Left lobe of liver (tissue), 2 donors: ENCODE results near the gene FAM110C. TPM values are rescaled to one million over a fixed set of nuclear protein-coding genes. Genes with fewer than 3 reads are reported as not detected.
A peak's percentile ranks its signal among the peaks of the same experiment; 100 is the strongest.

Source experiments
- ATAC-seq: fragments of 200-7000 bp; cut with Tn5 transposase; one replicate; pipeline ENCODE4 v1.9.1; 2020; ENCODE audit warnings: mild to moderate bottlenecking, moderate library complexity
- DNase-seq: peaks from one replicate; pipeline ENCODE4 v3.0.0-alpha.2; 2020; ENCODE audit warnings: low spot score
- total RNA-seq: library from RNA; stranded (reverse); gene quantifications from one replicate; pipeline ENCODE4 v1.2.1, GENCODE V29; 2021
- donor health status: DM: no; HTN: no; CAD: no; lungs with moderate emphysema.
- donor health status: DM: no; HTN: yes; CAD: no.

Gene FAM110C
- total RNA-seq, 1 donor from 2014 or later: 6.7 TPM

DNA sequence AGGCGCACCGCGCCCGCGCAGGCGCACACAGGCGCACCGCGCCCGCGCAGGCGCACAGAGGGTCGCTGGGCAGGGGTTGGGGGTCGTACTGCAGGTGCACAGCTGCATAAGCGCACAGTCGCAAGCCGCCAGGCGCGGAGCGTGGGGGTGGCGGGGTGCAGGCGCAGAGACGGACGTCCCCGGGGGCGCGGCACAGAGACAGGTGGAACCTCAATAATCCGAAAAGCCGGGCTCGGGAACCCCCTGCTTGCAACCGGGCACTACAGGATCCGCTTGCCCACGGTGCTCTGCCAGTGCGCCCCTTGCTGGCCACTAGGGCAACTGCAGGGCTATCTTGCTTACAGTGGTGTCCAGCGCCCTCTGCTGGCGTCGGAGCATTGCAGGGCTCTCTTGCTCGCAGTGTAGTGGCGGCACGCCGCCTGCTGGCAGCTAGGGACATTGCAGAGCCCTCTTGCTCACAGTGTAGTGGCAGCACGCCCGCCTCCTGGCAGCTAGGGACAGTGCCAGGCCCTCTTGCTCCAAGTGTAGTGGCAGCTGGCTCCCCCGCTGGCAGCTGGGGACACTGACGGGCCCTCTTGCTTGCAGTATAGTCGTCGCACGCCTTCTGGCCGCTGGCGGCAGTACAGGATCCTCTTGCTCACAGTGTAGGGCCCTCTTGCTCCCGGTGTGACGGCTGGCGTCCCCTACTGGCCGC is 34.9 kb downstream of the FAM110C start:
- DNase-seq: no peak
- peak; percentile 51 for ATAC-seq

DNA sequence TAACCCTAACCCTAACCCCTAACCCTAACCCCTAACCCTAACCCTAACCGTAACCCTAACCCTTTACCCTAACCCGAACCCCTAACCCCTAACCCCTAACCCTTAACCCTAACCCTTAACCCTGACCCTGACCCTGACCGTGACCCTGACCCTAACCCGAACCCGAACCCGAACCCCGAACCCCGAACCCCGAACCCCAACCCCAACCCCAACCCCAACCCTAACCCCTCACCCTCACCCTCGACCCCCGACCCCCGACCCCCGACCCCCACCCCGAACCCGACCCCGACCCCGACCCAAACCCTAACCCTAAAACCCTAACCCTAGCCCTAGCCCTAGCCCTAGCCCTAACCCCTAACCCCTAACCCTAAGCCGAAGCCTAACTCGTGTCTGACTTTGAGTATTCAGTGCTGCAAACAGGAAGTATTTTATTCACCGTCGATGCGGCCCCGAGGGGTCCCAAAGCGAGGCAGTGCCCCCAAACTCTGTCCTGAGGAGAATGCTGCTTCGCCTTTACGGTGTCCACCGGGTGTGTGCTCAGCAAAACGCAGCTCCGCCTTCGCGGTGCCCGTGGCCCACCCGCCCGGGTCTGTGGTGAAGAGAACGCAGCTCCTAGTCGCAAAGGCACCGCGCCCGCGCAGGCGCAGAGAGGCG is 36.0 kb downstream of the FAM110C start:
- DNase-seq (no peak), ATAC-seq (peak; percentile 45)

Other genes starting within 250 kb of the FAM110C start
- 7.3 TPM for gene SH3YL1, start 217.5 kb upstream of the FAM110C start, total RNA-seq
- gene ACP1, start 218.4 kb upstream of the FAM110C start, total RNA-seq: 58.7 TPM
- gene ALKAL2, start 241.6 kb upstream of the FAM110C start, total RNA-seq: 2.5 TPM